Measurements from ENCODE around the gene ARF1.

- TF ChIP-seq POLR2A (IDR thresholded peaks at IDR 0.05; ENCODE audit: low read depth, low read length) (no peak), POLR2AphosphoS5 (IDR thresholded peaks at IDR 0.05; ENCODE audit: low read depth, low read length) (no peak), TAF1 (IDR thresholded peaks at IDR 0.05; ENCODE audit: borderline replicate concordance, low read depth, low read length) (no peak)
Measured at GRCh38 chr1:228112617-228113016, 30.1 kb downstream of the ARF1 start.

All from GM12892 (cell line).